LoVo (cell line): ENCODE results near the gene SEMA7A.
A peak's percentile ranks its signal among the peaks of the same experiment; 100 is the strongest.

Source experiments
- DNase-seq: peaks from one replicate; pipeline ENCODE4 v3.0.0-alpha.2; 2016; ENCODE audit warnings: low spot score

SEMA7A gene

DNA sequence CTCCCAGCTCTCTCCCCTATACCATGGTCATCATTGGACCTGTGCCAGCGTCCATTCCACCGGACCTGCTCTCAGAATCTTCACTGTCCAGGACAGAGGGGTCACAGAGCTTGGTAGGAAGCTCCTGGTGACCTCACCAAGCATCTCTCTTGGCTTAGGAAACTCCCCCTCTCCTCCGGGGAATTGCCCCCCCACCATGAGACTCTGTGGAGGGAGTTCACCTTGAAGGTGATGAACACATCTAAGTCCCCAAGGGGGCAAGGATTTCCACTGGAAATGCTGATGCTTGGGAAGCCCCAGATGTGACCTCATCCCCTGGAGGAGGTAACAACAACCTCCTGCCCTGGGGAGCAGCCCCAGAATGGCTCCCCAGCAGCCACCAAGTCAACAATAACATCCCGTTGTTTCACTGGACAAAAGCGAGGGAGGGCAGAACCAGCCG, 3.2 kb downstream of the SEMA7A start:
- no peak for DNase-seq

DNA sequence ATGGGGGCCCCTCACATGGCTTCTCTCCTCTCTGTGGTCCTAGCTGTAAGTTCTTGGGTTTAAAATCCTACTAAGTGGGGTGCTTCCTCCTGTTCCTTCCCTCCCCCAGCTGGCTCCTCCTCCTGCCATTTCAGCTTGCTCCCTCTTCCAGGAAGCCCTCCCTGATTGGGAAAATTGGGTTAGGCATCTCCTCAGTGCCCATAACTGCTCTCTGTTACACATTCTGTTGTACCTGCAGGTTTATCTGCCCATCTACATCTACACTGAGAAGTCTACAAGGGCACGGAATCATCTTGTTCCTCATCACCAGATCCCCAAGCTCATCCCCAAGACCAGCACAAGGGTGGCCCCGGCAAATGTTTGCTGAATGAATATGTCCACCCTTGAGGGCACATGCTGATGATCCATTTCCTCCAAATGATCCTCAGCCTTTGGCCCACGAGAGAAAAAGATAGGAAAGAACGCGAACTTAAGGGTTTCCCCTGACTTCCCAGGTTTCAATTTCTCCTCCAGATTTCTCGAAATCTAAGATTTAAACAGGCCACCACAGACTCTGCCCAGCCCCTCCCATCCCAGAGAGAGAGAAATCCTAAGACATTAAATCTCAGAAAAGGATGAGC, 3.9 kb downstream of the SEMA7A start:
- DNase-seq: no peak

DNA sequence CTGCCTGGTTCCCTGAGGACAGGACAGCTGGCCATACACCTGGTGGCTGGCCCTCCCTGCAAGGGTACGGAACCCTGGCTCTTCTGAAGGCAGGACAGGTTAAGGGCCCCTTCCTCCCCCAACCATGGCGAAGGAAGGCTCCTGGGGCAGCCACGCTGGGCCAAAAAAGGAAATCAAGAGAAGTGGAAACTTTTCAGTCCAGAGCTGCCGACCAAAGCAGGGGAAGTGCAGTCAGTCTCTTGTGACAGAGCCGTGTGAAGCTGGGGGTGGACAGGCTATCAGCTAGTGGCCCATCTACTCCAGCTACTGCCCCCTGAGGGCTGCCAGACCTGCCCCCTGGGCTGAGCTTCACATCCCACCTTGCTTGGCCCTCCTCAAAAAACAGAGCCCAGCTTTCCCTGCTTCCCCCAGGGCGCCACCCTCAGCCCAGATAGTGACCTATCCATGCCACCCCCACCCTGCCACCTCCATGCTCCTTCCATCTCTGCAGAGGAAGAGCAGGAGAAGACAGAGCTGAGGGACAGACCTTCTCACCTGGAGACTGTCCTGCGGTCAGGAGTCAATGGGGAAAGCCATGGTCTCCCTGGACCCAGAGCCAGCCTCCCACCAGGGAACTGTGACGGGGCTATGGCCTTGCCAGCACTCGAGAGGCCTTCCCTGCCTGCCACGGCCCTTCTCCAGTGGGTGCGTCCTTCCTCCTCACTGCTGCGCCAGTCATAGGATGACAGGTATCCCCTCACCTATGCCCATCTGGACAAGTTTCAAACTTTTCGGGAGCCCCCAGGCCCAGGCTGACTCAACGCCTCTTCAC, 4.6 kb downstream of the SEMA7A start:
- DNase-seq: no peak

DNA sequence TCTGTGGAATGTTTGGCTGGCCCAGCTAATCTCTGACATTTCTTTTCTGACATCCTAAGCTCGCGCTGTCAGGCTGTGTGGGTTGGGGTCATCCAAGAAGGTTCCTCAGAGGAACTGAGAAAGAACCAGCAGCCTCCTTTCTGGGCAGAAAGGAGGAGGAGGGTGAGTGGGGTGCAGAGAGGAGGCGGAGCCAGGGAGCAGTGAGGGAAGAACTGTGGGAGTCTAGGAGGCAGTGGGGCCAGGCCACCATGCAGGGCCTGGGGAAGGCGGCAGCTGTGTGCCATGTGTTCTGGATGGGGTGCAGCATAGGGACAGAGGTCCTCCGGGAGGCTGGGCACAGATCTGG, 5.3 kb downstream of the SEMA7A start:
- no peak for DNase-seq

DNA sequence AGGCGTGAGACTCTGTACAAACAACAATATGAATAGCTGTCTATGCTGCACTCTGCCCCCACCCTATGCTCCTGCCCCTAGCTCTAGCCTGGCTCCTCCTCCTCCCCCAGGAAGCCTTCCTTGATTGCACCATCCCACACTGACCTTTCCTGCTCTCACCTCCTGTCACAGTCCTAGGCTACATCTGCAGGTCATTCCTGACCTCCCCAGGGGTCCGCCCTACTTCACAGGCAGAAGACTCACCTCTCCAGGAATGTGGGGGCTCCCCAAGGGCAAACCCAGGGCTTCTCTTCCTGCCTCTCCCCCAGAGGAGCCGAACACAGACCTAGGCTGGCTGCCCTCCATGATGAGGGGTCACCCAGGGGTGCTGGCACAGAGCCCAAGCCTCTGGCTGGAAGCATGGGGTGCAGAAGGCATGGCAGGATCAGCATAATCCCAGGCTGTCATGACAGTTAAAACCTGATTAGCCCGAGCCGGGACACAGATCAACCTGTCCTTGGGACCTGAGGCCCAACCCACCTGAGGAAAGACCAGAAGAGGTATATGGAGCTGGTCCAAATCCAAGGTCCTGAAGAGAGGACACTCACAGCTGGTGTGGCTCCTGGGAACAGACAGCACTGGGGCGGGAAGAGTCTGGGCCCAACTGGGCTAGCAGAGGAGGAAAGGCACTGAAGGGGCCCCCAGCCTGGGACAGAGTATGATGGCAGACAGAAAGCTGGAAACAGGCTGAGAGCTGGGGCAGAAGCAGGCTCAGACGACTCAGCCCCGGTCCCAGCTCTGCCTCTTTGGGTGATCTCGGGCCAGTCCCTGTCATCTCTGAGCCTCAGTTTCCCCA, 5.9 kb downstream of the SEMA7A start:
- no peak for DNase-seq

DNA sequence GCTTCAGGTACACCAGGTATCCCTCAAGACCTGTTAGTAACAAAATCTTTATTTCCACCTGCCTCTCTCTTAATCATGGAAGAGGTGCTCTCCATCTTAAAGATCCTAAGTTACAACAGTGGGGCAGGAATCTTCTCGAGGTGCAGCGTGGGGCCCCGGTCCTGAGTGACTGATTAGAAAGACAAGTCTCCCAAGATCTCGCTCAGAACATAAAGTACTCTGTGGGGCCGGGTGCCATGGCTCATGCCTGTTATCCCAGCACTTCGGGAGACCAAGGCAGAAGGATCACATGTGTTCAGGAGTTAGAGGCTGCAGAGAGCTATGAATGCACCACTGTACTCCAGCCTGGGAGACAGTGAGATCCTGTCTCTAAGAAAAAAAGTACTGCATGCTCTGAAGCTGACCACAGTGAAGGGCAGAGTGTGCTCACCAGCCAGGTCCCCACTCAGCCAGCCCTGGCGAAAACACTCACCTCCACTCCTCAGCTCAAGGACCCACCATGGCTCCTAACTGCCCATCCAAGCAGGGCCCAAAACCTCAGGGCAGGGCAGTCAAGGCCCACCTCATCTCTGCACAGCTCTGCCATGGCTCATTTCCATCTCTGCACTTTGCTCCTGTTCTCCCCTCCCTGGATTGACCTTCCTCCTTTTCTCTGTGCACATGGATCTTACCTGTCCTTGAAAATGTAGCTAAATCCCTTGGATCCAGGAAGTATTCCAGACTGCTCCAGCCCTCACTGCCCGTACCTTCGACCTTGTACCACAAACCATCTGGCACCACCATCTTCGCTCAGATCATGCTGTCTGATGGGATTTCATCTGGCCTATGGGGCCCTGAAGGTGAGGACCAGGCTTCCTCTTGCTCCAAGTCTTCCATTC, 7.1 kb downstream of the SEMA7A start:
- no peak for DNase-seq

DNA sequence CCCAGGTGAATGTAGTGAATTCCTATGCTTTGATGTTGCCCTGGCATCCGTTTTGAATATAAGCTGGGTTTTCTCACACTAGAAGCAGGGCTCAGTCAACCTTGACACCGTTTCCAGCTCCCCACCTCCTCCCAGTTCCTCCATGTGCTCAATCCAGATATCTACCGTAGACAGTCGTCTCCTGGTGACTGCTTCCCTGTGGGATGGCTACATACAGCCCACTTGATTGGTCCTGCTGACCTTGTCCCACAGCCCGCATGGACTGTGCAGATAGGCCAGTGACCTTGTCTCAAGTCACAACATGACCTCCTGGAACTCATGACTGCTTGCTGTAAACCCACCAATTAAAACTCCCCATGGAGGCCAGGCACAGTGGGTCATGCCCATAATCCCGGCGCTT, 8.1 kb downstream of the SEMA7A start:
- no peak for DNase-seq

DNA sequence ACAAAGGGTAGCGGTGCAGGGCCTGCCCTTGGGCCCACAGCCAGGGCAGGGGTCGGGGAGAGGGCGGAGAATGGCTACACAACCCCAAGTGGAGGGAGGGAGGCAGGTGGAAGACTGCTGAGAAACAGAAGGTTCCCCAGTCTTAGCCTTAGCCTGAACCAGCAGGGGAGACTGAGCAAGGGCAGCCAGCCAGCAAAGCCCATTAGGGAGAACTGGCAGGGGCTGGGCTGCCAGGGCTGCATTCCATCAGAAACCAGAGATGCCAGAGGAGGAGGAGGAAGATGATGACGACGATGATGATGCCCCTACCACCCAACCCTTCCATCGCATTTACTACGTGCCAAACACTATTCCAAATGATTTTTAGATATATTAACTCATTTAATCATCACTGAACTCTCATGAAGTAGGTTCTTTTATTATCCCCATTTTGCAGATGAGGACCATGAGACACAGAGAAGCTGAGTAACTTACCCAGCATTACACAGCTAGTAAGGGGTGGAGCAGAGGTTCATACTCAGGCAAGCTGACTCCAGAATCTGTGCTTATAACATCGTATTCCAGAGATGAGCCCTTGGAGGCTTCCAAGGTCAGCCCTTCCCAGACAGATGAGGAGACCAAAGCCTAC, 8.7 kb downstream of the SEMA7A start:
- no peak for DNase-seq

DNA sequence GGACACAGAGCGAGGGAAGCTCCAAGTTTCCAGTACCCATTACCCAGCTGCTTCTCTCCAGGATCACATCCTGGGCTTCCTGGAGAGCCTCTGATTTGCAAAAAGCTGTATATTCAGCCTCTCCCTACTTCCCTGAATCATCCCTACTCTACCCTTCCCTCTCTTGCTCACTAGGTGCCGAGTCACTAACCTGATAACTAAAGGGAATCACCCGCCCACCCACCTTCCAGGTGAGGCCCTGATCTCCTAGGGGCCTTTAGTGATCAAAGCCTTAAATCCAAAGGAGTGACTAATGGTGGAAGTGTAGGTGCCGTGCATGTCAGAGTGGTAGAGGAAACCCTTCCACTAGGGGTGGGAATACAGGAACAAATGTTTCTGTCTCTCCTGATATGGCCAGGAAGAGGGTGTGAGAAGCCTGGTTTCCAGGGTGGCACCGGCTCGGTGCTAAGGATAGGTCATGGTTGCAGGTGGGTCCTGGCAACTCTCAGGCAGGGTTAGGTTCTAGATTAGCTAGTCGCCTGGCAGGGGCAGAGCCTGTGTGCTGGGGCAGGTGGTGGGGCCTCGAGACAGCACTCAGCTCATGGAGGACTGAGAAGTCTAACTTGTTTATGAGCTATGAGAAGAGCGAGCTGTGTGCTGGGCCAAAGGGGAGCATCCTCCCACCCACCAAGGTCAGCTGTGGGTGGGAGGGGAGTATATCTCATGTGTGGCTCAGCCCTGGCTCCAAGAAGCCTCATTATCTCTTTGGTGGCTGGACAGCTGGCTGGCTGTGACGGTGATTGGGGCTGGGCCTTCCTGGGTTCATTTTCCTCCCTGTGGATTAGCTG, 10.1 kb downstream of the SEMA7A start:
- peak; percentile 11 for DNase-seq

DNA sequence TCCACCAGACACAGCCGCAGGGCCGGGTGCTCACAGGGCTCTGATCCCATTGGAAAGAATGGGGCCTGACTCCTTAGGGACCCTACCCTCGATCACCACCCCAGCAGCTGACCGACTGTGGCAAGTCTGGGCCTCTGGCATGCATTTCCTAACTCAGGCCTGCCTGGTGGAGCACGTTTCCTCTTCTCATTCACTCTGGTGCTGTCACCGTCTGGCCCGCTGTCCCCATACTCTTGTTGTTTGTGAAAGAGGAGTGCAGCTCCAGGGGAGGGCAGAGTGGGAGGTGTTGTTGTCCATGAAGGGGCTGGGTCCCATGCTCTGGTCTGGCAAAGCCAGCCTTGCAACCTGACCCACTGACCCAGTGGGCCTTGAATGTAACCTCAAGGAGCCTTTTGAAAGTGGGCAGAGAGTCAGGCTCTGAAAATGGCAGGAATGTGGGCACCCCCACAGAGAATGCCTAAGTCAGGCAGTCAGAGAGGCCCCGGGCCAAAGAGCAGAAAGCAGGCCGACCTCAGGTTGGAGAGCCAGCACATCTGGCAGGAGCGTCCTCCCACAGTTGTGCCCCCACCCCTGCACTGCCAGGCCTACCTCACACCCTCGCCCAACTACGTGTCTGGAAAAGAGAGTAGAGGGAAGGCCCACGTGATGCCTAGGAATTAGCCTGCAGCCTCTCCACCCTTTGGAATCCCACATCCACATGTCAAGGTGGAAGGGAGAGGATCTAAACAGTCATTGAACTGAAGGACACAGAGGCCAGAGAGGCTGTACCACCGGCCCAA, 10.9 kb downstream of the SEMA7A start:
- peak; percentile 37 for DNase-seq

DNA sequence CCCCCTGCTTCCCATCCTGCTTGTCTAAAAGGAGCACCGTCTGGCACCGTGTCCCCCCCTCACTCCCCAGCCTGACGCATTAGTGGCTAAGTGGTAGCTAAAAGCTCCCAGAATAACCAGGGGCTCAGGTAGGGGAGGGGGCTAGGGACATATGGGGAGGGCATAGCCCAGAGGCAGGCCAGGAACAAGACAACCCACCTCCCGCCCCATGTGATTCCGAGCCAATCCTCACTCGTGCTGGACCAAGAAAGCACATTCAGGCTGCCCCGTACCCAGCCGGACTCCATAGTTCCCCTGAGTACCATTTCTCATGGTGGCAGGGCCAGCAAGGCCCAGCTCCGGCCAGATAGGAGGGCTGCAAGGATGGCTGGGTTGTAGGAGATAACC, 11.5 kb downstream of the SEMA7A start:
- DNase-seq: no peak

DNA sequence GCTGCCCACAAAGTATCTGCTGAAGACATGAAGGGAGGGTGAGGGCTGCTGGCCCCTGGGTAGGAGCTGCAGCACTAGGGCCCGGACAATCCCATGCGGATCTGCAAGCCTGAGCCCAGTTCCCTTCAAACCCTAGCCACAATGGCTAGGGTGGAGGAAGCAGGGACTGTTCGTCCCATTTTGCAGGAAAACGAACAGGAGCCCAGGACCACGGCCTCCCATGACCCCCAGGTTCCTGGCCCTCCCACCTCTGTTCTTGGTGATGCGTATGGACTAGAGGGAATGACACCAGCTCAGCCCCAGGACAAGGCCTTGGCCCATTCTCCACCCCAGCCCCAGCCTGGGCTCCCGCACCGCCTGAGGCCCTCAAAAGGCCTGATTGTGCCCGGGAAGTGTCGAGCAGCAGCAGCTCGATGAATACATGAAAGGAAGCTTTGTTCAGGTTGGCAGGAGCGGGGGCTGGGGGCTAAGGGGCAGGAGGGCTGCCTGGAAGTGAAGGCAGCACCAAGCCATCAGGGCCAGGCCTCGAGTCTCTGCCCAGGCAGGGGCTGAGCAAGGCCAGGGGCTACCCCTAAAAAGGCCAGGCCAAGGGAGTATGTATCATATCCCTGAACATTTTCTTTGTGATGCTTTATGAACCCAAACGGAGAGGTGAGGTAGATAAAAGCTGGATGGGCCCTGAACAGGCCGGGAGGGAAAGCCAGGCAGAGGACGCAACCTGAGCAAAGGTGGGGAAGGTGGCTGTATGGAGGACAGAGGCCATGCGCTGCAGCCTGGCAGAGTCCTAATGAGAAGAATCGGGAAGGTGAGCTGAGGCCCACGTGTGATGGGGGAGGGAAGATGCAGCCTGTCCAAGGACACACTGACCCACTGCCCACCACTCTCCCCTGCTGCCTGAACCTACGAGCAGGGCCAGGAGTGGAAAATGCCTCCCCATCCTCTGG, 12.2 kb downstream of the SEMA7A start:
- DNase-seq: no peak

DNA sequence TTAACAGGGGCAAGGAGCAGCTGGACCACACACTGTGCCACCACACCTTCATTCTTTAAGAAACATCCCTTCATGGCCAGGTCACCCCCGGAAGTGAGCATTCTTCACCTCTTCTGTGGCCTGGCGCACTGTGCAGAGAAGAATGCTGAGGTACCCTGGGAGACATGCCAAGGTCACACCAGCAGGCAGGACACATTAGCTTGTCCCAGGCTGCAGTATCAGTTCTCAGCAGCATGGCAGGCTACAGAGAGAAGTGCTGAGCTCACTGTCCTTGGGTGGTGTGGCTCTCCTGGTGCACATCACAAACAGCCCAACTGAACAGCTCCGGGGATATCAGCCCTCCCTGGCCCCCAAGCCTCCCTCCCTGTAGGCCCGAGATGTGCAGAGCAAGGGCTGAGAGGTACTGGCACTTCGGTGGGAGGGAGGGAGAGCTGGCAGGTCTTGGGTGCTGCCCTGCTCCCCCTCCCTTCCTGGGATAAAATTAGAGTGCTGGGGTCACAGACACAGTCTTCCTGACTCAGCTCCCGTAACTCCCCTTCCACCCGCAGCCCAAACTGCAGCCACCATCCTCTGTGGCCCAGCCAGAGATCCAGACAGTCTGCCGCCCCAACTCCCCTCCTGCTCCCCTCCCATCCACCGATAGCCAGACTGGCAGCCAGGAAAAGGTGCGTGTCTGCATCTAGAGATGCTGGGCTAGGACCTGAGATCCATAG, 13.4 kb downstream of the SEMA7A start:
- peak; percentile 43 for DNase-seq

DNA sequence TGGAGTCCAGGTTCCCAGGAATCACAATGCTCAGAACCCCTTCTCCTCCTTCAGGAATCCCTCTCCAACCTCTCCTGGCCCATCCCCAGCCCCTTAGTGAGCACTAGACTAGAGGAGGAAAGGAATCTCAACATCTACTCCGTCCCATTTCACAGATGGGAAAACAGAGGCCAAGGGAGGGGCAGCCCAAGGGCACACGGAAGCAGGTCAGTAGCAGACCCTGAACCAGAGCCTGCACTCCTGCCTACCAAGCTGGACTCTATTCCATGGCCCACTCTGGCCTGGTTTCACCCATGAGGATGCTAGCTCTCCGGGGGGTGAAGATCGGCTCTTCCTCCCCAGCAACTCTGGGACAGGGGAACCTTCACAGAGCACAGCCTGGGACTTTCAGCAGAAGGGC, 14.3 kb downstream of the SEMA7A start:
- DNase-seq: no peak

DNA sequence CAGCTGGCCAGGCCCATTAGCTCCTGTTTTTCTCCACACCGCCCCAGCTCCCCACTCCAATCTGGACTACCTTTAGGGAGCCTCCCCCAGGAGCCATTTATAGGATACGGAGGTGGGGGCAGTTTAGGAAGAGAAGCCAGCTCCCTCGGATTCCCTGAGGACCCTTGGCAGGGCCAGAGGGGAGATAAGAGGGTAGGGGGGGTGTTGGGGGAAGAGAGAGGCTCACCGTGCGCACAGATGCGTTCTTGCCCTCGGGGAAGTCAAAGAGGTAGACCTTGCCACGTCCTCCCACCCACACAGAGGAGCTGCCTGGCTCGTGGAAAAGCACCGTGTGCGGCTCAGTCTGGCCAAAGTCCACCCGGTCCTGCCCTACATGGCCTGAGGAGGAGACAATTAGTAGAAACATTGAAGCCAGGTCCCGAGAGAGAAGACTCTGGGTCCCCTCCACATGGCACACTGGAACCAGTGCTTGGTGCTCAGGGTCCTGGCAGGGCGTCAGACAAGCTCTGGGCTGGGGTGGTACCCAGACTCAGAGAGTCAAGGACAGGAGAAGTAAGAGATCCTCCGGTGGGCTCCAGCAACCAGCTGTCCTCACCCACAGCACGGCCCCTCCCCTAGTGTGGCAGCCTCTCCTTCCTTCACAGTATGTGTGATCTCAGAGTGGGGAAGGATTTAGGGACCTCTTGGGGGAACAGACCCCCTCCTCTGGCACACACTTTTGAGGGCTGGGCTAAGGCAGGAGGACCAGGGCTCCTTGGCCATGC, 15.0 kb downstream of the SEMA7A start:
- no peak for DNase-seq

DNA sequence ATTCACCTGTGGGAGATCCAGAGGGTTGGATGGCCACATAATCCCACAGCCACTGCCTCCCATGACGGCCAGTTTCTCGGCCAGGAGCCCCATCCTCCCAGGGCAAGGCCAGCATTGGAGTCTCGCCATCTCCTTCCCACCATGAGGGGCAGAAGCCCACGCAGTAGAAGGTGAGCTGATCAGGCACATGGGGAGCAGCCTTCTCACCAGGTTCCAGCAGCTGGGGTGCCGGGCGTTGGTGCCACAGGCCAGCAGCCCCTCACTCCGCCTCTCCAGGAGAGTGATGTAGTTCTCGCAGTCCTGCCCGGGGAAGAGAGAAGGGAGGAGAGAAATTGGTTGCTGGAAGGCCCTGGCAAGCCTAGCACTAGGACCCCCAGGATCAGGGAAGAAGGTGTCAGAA, 16.1 kb downstream of the SEMA7A start:
- DNase-seq: no peak

DNA sequence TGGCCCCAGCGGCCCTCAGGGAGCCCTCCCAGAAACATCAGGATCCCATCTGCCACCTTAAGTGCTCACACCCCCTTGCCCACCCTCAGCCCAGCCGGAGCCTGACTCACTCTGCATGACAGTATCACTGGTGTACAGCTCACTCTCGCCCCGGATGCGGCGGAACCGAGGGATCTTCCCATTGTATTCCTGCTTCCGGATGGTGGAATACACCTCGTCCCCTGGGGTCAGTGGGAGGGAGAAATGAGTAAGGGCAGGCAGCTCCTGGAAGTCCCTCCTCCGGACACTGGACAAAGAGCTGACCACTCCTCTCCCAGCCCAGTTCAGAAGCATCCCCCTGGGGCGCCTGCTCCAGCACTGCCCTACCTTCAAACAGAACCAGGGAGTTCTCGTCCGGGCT, 16.5 kb downstream of the SEMA7A start:
- DNase-seq: no peak
